ENCODE data around the gene COL8A1.

Gene COL8A1

GRCh38 chr3:99678023-99678422, 39.6 kb downstream of the COL8A1 start:
- DNase-seq: peak; percentile 85

GRCh38 chr3:99678896-99679295, 40.5 kb downstream of the COL8A1 start:
- DNase-seq: no peak

GRCh38 chr3:99681512-99681911, 43.1 kb downstream of the COL8A1 start:
- peak; percentile 27 for DNase-seq

- DNase-seq: no peak
These were observed 43.6 kb downstream of the COL8A1 start for GRCh38 chr3:99681976-99682375.

GRCh38 chr3:99683465-99683864, 45.1 kb downstream of the COL8A1 start:
- DNase-seq: no peak

GRCh38 chr3:99683876-99684275, 45.5 kb downstream of the COL8A1 start:
- no peak for DNase-seq

GRCh38 chr3:99684644-99685043, 46.2 kb downstream of the COL8A1 start:
- no peak for DNase-seq

- DNase-seq: no peak
These were observed 48.1 kb downstream of the COL8A1 start for GRCh38 chr3:99686469-99686868.

GRCh38 chr3:99686955-99687612, 48.7 kb downstream of the COL8A1 start:
- DNase-seq: peak; percentile 67

- no peak for DNase-seq
These were observed 52.5 kb downstream of the COL8A1 start for GRCh38 chr3:99690761-99691369.

- DNase-seq: no peak
These were observed 55.2 kb downstream of the COL8A1 start for GRCh38 chr3:99693636-99694035.

- DNase-seq: no peak
These were observed 58.1 kb downstream of the COL8A1 start for GRCh38 chr3:99696497-99696896.

- no peak for DNase-seq
These were observed 58.9 kb downstream of the COL8A1 start for GRCh38 chr3:99697250-99697649.

GRCh38 chr3:99698932-99699331, 60.5 kb downstream of the COL8A1 start:
- no peak for DNase-seq

GRCh38 chr3:99699841-99700240, 61.4 kb downstream of the COL8A1 start:
- DNase-seq: peak; percentile 59

GRCh38 chr3:99700631-99701268, 62.4 kb downstream of the COL8A1 start:
- DNase-seq: peak; percentile 80

GRCh38 chr3:99702953-99703943, 64.9 kb downstream of the COL8A1 start:
- DNase-seq: no peak

GRCh38 chr3:99704417-99704816, 66.0 kb downstream of the COL8A1 start:
- no peak for DNase-seq

- DNase-seq: no peak
These were observed 68.0 kb downstream of the COL8A1 start for GRCh38 chr3:99706410-99706809.

GRCh38 chr3:99708207-99708745, 69.9 kb downstream of the COL8A1 start:
- peak; percentile 90 for DNase-seq

- DNase-seq: no peak
These were observed 71.3 kb downstream of the COL8A1 start for GRCh38 chr3:99709686-99710085.

GRCh38 chr3:99710094-99710493, 71.7 kb downstream of the COL8A1 start:
- DNase-seq: no peak

- DNase-seq: peak; percentile 33
These were observed 73.0 kb downstream of the COL8A1 start for GRCh38 chr3:99711351-99711750.
